ENCODE measurements around the gene VPS45.

DNA sequence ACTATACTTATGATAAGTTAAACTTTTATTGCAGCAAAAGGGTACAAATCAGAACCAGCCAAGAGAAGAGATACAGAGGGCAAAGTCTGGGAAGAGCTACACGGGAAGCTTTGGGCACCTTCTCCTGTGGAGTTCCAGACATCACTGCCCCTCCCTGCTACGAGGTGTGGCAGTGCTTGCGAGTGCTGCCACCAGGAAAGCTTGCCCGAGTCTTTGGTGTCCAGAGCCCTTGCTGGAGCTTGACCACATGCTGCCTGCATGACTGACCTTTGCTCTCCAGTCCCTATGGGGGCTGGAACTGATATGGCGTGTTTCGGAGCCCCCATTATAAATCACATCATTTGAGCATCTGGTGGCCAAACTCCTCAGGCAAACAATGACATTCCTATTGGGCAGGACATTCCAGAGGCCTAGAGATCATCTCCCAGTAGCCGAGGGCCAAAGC, 105.6 kb downstream of the VPS45 start:
- TF ChIP-seq CTCF (IDR thresholded peaks at IDR 0.05) (no peak), POLR2A (IDR thresholded peaks at IDR 0.05) (no peak)
